Stimulated activated naive CD4-positive, alpha-beta T cell (primary cell): Measurements from ENCODE around the gene FMNL1.

Experiments
- DNase-seq, 6 experiments: peaks; one replicate each; lab custom pipeline; 2025; lab: John Stamatoyannopoulos, UW

Gene FMNL1

DNA sequence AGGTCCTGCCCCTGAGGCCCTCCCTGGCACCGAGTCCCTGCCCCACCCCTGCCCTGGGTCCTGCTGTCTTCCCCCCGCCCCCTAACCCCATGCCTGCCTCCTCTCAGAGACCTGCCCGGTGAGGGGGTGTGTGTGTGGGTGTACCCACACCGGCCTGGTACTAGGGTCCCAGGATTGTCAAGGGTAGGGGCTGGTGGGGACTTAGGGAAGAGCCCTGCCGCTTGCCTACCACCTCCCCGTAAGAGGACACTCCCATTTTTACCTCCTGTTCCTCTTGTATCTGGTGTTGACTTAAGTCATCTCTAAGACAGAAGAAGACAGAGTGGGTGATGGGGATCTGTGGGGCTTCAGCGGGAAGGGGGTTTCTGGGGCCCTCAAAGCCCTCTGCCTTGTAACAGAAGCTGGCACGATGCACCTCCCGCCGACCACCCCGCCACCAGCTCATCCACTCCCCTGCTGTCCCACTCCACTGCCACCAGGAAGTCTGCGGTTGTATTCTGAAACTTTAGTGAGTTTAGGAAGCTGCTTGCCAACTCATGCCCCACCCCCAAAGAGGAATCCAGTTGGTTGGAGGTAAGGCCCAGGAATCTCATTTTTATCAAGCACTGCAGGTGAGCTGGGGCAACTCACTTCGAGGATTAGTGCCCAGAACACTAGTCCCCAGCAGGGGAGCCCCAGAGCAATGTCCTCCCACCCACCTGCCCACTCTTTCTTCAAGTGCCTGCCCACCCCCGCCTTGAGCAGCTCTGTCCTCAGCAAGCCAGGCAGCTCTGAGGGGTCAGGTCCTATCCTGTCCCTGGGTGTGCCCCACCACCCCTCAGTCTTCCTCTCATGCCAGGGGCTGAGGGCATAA, 34.7 kb downstream of the FMNL1 start:
- peak in 1 of 6 experiments; percentile 30 for DNase-seq

DNA sequence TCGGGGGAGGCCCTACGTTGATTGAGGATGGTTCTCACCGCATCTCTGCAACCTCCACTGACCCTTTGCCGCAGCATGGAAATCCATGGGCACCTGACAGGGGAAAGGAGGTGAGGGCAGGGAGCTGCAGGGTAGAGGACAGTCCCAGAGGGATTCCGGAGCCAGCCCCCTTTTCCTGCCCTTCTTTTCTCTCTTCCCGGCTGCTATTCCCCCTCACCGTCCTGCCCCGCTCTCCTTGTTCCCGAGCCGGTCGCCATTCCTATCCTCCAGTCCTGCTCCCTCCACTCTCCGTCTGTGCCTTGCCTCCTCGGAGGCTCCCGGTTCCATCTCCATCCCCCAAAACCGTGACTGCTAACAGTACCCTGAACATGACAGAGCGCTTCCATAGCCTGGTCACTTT, 35.4 kb downstream of the FMNL1 start:
- DNase-seq: no peak

DNA sequence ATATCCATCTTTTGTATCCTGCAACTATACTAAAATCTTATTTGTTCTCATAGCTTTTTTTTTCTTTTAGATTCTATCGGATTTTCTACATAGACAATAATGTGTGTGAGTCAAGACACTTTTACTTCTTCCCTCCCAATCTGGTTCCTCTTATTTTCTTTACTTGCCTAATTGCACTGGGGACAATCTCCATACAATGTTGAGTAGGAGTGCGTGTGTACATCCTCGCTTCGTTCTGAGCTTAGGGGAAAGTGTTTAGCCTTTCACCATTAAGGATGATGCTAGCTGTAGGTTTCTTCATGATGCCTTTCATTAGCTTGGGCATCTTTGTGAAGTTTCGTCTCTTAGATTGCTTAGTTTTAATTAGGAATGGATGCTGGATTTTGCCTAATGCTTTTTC, 37.3 kb downstream of the FMNL1 start:
- no peak for DNase-seq

DNA sequence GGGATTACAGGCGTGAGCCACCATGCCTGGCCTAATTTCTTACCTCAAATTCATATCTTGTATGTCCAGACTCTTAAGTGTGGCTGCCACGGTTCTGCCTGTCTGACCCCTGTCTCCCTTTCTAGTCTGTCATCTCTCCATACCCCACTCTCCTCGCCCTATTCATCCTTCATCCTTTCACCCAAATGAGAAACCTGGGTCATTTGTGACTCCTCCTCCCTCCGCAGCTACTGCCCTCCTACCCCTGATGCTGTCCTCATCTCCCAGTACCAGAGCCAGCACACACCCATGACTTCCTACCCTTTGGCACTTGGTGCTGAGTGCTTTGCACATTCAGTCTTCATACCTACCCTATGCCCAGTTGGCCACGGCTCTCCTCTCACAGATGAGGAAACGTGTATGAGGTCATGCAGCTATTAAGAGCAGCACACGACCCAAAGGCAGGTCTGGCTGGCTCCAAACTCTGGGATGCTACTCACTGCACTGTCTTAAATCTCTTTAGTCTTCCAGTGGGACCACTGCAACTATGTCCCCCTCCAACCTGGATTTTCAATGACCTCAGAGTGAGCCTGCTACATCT, 38.6 kb downstream of the FMNL1 start:
- no peak for DNase-seq

DNA sequence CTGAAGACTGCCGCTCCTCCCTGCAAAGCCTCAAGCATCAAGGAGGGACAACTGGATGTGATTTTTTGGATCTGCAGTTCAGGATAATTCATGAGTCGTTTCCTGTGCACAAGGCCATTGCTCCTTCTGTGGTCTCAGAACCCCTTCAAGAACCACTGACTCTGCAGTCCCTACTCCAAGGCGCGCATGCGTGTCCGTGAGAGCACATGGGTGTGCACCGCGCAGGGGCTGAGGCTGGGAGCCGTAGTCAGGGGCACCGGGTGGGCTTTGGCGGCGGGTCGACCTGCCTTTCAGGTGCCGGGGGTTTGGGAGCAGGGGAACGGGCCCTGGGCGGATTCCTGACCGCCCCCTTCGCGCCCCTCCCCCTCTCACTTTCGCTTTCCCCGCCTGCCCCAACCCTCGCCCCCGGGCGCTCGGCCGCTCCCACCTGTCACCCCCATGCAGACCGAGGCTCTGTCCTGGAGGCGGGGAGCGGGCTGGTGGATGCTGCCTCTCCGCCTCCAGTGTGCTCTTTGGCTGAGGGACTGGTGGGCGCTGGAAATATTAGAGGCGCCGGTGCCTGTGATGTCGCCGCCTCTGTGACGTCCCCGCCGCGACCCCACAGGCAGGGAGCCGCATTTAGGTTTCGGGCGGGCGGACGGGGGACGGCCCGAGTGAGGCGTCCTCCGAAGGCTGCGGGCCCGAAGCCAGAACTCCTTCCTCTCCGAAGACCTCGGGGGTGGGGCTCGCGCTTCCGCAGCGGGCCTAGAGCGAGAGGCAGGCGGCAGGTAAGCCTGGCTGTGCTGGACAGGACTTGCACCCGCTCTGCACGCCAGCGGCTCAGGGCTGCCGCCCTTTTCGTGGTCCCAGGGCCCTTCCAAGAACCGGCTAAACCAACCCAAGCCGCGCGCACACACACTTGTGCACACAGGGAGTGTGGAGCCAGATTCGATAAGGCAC, 40.2 kb downstream of the FMNL1 start, which contains the start of gene SPATA32:
Gene SPATA32, minus strand, starts transcription at position 518 of the 939 bp plus-strand sequence. Its CDS starts 78 bp downstream, at position 440.
- peak; percentile 40 to 66 (median 61) for DNase-seq

DNA sequence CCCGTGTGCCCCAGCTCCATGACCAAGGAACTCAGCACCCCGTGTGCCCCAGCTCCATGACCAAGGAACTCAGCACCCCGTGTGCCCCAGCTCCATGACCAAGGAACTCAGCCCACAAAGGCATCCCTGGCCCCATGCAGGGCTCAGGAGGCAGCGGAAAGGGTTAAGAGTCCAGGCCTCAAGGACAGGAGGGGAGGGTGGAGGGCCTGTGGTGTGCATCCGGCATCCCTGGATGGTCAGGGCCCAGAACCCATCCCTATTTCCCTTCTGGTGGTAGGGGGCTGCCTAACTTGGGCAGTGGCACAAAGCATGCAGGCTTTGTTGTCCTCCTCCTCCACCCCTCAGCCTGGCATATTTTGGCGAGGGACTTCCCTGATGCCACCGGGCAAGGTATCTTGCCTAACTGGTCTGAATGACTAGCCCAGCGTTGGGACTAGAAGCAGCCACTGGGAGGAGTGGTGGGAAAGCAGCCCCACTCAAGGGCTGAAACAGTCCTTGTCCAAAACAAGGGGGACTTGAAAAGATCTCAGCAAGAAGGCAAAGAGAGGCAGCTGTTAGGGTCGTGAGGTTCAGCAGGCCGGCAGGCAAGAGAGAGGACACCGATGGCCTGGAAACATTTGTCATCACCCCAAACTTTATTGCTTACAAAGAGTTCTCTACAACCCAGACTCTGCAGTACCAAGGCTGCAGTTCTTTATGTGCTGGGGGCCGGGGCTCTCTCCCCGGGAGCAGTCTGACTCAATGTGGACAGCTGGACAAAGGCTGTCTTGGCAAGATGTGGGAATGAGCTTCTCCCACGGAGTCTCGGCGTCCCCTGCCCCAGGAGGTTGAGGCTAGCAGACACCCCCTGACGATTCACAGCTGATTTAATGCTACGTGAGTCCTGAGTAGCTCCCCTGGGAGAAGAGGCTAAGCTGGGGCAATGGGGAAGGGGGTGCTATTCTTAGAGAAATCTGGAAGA, 41.1 kb downstream of the FMNL1 start:
- no peak for DNase-seq

DNA sequence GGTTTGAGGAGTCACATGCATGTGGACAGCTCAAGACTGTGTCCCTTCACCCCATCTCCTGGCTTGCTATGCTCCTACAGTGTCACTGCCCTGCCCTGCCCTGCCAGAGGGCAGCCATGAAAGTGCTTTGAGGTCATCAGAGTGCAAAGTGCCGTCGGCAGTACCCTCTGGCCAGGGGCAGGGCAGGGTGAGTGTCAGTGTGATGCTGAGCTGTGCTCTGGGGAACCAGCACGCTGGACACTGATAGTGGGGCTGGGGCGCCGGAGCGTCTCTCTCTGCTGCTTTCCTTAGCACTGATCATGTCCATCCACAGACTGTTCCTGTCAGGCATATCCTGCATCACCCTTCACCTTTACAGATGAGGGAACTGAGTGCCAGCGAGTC, 41.8 kb downstream of the FMNL1 start:
- no peak for DNase-seq

DNA sequence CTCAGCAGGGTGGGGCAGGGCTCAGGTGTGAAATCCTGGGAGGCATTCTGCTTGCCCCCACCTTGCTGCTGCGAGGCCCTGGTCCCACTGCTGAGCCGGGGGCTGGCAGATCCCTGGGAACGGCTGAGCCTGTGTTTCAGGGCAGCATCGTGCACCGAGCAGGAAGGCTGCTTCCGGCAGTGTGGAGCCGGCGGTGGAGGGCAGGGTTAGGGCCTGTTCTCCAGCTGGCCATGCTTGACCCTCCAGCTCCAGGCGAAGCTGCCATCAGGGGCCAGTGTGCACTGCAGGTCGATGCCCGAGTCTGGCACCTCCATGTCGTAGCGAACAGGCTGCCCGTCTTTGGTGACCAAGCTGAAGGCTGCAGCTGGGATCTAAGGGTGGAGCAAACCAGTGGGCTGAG, 42.7 kb downstream of the FMNL1 start:
- DNase-seq: no peak

DNA sequence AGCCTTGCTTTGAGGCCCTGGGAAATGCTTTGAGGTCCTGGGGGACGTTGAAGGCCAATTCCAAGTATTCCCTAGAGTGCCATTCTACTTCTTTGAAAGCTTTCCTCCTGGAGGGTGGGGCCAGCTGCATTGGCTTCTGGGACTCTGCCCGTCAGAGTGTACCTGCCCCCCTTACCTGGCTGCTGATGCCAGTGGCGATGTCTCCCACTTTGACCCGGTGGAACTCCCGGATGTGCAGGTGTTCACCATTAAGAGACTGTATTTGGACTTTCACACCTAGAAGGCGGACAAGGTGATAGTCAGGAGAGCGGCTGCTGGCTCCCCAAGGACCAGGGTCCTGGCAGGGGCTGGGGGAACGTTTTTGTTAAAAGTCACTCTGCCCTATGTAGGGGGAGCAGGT, 43.3 kb downstream of the FMNL1 start:
- DNase-seq: no peak

DNA sequence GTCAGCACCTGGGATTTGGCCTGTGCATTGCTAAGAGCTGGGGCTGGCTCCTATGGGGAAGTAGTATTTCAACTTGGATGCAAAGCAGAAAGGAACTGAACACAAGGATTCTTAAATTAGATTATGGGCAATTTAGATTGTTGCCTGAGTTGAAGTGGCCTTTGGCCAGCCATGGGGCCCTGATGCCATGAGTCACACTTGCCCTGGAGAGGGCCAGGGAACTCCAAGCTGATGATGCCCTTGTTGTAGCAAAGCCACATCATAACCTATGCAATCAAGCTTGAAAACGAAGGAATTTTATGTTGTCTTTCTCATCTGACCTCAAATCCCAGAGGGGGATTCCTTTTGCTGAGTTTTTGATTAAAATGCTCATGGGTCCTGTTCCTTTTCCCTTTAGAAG, 44.1 kb downstream of the FMNL1 start:
- DNase-seq: no peak

DNA sequence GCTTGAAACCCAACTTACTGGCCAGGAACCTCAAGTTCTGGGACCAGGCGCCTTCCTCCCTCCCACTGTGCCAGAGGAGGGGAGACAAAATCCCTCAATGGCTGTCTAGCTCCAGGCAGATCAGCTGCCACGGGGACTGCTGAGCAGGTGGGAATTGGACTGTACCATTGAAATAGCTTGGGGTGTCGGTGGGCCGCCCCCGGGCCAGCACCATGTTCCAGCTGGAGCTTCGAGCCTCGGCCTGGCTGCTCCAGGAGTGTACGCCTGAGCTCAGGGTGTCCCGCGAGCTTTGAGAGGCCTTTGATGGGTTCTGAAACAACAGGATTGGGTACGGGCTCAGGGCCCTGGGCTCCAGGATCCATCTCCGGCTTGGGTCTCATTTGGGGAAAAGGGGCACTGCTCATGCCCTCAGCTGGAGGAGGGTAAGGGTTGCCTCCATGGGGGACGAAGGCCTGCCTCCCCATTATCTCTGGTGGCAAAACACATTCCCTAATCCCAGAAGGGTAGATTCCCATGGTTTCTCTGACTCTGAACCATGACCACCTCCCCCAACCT, 44.8 kb downstream of the FMNL1 start:
- no peak for DNase-seq

DNA sequence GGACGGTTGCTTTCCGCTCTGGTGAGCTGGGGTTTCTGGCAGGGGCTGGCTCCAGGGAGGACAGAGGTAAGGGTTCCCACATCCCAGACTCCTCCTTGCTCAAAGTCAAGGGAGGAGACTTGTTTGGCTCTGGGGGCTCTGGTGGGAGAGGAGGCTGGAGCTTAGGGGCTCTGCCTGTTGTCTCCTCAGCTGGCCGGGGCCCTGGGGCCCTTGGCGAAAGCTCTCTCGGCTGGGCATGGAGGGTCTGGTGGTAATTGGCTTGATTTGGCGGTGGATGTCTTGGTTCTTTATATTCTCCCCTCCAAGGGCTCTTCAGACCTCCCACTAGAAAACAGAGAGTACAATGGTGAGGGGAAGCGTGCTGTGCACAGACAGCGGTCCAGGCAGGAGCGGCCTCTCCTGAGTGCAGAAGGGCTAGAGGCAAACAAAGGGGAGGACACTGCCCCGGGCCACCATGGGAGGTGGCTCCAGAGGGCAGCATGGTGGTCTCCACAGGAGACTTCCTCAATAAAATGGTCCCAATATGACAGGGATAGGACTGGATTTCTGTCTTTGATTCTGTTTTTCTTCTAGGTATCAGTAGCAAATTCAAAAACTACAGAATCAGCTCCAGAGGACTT, 45.9 kb downstream of the FMNL1 start:
- no peak for DNase-seq

DNA sequence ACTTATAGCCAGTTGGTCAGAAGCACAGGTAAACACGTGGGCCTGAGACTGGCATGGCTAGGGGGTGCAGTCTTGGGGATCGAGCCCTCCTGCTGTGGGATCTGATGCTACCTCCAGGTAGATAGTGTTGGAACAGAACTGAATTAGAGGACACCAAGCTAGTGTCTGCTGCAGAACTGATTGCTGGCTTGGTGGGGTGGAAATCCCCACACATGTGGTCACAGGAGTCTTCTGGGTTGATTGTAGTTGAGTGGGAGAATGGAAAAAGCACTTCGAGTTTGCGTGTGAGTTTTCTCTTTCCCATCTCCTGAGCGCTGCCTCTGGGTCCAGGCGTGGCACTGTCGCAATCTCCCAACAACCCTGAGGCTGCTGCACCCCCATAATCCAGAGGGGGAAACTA, 48.2 kb downstream of the FMNL1 start:
- DNase-seq: no peak

DNA sequence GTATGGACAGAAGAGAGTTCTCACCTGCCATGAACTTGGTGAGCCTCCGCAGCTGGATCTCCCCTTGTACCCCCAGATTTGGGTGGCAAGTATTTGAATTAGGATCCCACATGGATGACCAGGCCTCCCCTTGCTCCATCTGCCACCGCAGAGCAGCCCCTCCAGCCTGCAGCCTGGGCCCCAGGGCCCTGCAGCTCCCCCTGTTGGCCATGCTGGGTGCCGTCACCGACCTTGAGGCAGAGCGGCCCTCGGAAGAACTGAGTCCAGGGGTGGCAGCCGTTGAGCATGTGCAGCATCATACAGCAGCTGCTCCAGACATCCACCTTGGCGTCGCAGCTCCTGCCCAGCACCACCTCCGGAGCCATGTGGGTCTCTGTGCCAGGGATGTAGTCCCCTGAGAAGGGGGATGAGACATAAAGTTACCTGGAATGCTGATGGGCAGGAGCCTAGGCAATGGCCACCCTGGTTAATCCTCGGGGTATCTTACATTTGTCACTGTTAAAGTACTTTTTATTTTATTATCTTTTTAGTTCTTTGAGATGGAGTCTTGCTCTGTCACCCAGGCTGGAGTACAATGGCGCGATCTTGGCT, 49.2 kb downstream of the FMNL1 start:
- DNase-seq: peak in 5 of 6 experiments; percentile 41 to 70 (median 50)

DNA sequence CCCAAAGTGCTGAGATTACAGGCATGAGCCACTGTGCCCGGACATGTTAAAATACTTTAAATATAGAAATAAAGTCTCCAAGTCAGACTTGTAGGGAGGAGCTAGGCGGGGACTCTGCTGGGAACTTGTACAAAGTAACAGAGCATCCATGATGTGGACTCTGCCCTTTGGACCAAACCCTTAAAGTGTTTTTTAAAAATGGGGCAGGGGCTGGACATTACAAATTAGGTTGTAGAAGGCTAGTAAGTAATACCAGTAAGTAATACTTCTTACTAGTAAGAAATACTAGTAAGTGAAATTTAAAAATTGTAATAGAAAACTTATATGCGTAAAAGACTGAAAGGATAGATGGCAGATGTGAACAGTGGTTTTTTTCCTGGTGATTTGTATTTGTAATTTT, 49.9 kb downstream of the FMNL1 start:
- DNase-seq: no peak

DNA sequence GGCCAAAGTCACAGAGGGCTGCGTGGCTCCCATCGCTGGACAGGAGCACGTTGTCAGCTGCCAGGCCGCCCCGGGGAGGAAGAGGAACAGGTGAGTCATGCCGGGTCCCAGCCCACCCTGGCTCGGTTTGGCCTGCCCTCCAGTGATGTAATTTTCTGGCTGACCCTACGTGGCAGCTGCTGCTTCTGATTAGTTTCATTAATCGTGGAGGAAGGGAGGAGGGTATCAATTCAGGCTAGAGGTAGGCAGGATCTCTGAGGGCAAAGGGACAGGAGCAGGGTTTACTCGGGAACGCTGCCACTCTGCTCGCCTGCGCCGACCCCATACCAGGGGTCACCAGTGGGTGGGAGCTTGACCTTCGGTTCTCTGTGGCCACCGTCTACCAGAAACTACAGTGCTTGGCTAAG, 51.9 kb downstream of the FMNL1 start:
- no peak for DNase-seq

DNA sequence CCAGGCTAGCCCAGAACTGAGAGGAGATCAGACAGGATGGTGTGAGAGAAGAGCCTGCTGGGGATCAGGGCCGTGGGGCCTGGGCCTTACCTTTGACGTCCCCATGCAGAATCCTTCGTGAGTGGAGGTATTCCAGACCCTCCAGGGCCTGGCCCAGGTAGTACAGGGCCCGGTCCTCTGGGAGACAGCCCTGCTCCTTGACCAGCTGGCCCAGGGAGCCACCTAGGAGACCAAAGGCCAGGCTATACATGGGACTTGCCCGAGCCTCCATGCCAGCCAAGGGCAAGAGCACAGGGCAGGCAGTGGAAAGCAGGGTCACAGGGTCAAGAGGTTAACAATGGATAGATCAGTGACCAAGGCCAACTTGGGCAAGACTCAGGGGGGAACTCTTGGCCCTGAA, 52.3 kb downstream of the FMNL1 start:
- no peak for DNase-seq

DNA sequence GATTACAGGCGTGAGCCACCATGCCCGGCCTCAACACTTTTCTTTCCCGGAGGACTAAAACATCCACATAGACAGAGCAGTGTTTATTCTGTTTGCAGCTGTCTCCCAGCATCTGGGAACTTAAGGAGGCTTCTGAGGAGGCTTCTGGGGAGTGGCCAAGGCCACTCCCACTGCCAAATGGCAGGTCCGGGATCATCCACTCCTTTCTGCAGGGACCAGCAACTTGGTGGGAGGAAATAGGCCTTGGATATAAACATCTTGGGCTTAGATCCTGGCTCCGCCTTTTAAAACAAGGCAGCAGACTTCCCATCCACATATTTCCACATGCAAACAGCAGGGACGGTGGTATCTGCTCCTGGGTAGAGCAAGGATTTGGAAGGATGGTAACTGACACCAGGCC, 54.3 kb downstream of the FMNL1 start:
- DNase-seq: no peak

DNA sequence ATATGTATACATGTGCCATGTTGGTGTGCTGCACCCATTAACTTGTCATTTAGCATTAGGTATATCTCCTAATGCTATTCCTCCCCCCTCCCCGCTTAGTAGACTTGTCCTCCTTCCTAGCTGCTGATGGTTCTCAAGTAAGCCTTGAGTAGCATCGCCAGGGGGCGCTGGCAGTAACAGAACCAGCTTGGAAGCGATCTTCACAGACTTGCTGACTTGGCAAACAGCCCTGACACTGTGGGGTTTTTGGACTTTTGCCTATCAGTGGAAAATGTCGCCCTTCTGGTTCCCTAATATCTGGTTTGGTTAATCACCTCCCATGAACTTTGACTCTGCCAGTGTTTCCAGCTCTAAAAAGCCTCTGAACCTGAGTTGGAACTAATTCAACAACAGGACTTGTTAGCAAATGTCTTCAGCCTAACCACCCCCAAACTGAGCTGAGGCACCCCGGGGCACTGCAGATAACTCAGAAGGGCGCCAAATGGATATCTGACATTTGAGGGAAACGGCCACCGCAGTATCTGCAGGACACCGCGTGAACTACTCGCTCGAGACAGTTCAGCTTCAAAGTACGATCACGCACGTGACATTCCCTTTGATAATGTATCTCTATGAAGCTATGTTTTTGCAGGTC, 55.6 kb downstream of the FMNL1 start:
- DNase-seq: peak; percentile 71 to 88 (median 84)

DNA sequence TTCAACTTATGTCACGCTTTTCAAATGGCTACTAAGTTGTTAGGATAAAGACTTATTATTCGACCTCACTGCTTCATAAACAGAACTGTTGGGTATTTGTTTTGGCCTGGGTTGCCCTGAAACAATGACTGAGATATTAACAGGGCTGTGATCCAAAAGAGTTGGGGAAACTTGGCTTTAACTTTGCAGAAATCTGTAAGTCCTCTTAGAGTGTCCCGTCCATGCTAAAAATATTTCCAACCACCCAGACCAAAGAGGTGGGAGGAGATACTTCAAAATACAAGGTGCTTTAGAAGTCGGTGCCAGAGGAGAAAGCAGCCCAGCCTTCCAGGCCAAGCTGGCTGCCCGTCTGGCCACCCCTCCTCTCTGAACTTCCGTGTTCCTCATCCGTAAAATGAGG, 56.3 kb downstream of the FMNL1 start:
- DNase-seq: no peak
